CD4-positive, alpha-beta T cell treated with Interleukin-15 for 4 hours (primary cell): ENCODE data around the gene PNPLA3.
"Not testable (repeated sequence)": the region's sequence is repeated elsewhere in the genome, so short reads cannot be mapped to it uniquely, and the experiment has no call there.

Experiments used
- DNase-seq: peaks from one replicate; pipeline ENCODE4 v3.0.0-alpha.2; 2020; ENCODE audit warnings: low spot score

Gene PNPLA3

DNA sequence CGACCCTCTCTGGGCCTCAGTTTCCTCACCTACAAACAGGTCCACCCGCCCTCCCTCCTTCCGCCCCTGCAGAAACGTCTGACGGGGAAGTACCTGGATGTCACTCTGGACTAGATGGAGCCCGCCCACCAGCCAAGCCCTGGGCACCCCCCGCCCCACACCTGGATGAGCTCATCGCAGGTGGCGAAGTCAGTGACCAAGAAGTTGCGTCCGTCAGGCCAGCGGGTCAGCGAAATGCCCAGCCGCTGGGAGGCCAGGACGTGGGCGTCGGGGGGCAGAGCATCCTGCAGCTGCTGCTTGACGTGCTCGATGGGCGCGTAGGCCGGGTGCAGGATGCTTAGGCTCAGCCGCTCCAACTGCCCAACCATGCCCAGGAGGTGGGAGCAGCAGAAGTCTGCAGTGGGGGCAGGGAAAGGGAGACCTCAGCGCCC, 32.7 kb upstream of the PNPLA3 start:
- no peak for DNase-seq

DNA sequence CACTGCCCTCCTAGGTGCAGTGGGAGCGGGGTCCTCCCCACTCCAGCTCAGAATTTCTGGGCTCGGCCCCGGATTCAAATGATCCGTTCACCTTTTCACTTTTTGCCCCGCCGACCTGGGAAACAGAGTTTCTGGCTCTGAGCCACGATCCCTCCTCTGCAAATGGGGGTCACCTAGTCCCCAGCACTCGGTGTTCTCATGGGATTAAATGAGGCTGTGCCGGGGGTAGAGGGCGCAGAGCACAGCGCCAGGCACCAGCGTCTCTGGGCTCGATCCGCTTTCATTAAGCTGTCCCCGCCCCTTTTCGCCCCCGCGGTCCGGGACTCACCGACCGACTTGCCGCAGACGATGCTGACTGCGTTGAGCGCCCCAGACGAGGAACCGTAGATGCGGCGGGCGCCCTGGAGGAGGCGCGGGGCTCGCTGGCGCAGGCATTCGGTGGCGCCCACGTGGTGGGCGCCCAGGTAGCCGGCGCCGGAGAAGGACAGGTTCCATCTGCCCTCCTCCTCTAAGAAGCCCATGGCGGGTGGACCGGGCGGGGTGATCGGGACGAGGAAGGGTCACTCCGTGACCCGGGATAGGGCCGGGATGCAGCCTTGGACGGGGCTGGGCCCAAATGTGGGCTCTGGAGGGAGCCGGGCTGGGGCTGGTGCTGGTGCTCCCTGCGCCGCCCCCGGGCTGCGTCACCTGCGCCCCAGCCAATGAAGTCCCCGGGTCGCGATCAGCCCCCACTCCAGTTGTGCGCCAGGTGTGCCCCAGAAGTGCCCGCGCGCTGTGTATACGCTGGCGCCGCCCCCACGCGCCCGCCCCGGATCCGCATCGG, 32.0 kb upstream of the PNPLA3 start, which contains the start of gene PNPLA5:
PNPLA5 (minus strand) TSS at position 654 of the 823 bp plus-strand sequence; CDS start at position 521, 133 bp downstream.
- no peak for DNase-seq

DNA sequence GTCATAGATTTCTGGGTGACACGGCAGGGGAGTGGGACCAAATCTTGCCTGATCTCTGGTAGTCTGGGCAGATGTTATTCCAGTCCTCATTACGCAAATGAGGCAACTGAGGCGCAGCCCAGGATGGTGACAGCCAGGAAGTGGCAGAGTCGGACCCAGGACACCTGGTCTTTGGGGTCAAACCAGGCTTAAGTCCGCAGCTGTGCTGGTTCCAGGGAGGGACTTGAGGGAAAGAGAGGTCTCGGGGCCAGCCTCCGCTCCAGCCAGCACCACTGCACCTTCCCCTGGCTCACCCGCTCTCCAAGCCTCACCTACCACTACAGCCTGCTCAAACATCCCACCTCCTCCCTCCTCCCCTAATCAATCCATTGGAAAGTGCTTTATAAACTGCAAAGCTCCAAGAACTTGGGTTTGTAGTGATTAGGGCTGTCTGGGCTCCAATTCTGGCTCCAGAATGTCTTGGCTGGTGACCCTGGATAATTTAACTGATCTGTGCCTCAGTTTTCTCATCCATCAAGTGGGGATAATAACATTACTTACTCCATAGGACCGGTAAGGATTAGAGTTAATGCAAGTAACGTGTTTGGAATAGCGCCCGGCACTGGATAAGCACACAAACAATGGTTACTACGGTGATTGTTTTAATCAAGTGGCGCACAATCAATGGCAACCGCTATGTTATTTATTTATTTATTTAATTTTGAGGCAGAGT, 31.3 kb upstream of the PNPLA3 start:
- no peak for DNase-seq

DNA sequence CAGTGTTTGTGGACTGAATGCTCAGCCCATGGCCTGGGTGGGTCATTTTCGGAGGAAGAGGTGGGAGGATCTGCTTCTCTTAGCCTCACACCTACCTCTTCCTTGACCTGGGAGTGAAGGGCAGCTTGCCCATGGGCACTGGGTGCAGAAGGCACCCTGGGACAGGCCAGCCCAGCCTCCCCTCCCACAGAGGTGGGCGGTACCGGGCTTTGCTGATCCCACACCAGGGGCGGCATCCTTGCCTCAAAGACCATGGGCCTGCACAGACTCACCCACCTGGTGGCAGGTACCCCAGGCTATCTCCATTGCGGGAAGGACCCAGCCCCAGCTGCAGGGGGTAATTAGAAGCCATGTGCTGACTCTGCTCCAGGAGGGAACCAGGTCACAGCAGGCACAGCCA, 30.3 kb upstream of the PNPLA3 start:
- no peak for DNase-seq

DNA sequence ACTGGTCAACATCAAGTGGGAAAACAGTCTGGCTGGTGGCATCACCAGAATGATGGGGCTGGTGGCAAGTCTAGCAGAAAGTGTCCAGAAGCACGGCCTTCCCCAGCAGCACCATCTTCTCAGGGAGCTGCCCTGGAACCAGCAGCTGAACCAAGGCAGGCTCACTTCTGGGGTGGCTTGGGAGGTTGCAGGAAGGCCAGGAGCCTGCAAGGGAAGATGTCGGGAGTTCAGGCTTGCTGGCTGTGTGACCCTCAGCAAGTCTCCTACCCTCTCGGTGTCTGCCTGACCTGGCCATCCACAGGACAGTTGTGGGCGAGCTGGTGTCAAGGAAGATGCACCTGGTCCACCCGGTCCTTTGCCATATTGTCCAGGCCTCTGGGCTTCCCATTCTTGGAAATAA, 29.5 kb upstream of the PNPLA3 start:
- DNase-seq = no peak

DNA sequence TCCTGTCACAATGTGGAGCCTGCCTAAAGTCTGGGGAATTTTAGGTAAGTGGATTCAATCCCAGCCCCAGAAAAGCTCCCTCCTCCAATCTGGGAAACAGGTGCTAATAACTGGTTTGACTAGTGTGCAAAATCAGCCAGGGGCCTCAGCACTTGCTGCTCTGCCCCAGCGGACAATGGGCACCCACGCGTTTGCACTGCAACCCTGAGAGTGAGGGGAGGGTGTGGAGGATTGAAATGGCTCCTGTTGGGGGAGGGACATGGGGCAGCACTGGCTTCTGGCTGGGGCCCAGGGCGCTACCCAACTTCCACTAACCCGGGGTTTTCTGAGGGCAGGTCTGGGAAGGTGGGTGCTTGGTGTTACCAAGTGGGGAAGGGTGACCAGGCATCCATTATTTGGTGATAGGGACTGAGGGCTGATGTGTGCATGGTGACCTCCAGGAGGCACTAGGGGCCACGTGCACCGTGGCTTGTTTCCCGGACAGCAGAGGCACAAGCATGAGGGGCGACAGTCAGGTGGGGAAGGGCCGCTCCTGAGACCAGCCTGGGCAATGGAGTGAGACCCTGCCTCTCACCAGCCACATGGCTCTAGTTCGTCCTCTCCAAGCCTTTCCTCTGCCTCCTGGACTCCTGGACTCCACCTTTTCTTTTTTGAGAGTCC, 27.5 kb upstream of the PNPLA3 start:
- no peak for DNase-seq

DNA sequence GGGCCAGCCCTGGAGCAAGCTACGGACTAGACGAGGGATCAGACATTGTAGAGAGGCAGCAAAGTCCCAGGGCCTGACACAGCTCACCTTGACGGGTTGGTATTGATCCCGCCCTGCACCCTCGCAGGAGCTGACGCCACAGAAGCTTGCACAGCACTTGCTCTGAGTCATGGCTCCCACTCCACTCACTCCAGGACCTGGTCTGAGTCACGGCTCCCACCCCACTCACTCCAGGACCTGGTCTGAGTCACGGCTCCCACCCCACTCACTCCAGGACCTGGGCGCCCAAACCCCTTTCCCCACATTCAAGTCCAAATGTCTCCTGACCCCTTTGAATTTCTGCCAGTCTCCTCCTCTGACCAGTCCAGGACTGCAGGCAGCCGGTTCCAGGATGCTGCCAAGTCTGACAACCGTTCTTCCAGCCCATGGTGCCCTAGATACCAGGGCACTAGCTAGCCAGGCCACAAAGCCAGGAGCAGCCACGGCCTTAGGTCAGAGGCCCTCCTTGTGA, 25.8 kb upstream of the PNPLA3 start:
- no peak for DNase-seq

DNA sequence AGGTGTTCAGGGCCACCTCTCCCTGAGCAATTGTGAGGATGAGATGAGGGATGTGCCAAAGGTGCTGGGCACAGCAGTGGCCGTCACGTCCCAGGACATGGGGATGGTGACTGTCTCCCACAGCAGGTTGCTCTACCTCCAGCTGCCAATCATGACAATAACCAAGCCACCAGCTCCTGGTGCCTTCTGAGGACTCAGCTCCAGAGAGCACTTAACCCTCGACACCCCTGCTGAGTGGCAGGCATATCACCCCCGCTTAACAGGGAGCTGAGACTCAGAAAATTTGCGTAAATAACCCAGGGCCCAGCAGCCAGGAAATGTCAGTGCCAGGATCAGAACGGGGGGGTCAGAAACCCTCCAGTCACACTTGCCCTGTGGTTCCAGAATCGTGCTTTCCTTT, 23.4 kb upstream of the PNPLA3 start:
- DNase-seq = no peak

DNA sequence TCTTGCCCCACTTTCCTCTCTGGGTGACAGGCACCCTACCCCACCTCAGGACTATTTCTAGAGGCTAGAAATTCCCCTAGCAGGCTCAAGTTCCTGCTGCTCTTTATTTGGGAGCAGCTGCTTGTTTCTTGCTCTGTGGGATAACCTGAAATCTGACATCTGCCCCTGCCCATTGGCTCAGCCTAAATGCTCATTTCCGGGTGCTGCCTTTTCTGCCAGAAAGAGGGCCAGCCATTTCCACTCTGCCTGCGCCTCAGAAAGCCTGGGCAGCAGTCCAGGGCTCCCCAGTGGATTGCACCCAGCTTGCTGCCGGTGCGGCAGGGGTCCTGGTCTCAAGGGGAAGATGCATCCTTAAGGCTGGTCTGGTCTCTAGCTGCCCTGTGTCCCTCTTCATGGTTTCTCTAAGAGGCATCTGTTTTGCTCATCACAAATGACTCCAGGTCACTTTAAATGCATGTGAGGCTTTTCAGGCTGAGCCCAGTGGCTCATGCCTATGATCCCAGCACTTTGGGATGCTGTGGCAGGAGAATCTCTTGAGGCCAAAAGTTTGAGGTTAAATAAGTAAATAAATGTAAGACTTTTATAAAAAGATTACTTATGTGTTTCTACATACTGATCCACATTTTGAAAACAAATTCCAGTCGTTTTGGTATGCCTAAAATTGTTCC, 21.5 kb upstream of the PNPLA3 start:
- no peak for DNase-seq

DNA sequence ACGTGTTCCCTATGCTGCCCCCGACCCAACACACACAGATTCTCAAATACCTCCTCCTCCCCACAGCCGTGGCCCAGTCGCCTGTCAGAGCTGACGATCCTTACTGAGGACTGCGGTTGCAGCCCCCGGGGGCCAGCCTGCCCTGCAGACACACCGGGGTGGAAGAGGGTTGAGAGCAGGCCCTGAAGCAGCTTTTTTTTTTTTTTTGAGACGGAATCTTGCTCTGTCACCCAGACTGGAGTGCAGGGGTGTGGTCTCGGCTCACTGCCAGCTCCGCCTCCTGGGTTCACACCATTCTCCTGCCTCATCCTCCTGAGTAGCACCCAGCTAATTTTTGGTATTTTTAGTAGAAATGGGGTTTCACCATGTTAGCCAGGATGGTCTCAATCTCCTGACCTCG, 20.6 kb upstream of the PNPLA3 start:
- not testable (repeated sequence) for DNase-seq

DNA sequence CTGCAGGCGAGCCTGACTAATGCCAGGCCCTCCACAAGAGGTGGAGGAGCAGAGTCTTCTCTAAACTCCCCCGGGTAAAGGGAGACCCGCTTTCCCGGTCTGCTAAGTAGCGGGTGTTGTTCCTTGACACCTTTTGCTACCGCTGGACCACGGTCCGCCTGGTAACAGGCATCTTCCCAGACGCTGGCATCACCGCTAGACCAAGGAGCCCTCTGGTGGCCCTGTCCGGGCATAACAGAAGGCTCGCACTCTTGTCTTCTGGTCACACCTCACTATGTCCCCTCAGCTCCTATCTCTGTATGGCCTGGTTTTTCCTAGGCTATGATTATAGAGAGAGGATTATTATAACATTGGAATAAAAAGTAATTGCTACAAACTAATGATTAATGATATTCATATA, 19.2 kb upstream of the PNPLA3 start:
- peak; percentile 43 for DNase-seq

DNA sequence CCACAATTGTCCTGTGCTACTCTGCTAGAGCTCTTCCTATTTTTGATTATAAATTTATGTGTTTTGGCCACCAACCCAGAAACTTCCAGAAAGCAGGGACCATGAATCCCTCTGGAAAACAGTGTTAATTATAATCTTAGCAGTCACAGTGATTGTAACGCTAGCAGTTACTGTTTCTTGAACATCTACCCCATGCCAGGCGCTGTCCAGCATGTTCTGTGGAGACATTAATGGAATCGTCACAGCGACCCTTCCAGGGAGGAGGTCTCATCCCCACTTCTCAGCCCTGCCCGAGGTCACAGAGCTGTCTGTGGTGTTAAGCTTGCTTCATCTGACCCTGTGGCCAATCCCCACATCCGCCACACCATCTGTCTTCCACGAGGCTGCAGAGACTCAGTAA, 17.9 kb upstream of the PNPLA3 start:
- no peak for DNase-seq

DNA sequence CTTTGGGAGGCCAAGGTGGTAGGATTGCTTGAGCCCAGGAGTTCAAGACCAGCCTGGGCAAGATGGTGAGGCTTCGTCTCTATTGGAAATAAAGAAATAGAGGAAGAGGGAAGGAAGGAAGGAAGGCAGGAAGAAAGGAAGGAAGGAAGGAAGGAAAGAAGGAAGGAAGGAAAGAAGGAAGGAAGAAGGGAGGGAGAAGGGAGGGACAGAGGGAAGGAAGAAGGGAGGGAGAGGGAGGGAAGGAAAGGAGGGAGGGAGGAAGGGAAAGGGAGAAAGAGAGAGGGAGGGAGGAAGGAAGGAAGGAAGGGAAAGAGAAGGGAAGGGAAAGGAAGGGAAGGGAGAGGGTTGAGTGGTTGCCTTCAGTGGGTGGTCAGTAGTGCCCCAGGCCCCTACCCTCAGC, 13.9 kb upstream of the PNPLA3 start:
- DNase-seq = no peak

DNA sequence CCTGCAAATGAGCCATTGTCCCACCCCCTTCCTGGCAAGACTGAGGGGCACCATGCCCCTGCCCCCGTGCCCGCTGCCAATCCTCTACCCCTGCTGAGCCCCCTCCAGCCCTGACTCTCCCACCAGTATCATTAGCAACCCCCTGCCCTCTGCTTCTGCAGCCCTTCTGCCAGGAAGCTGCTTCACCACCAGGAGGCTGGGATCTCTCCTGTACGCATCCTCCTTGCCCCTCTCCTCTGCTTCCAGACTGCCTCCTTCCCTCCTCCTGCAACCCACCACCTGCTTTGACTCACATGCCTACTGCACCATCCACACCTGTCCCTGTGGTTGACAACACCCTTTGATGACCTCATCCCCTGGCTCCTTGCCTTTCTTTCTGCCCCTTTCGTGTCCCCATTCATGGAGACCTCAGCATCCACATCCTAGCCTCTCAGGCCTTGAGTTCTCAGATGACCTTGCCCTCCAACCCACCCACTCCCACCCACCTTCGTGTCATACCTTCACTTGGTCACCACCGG, 13.4 kb upstream of the PNPLA3 start:
- no peak for DNase-seq

DNA sequence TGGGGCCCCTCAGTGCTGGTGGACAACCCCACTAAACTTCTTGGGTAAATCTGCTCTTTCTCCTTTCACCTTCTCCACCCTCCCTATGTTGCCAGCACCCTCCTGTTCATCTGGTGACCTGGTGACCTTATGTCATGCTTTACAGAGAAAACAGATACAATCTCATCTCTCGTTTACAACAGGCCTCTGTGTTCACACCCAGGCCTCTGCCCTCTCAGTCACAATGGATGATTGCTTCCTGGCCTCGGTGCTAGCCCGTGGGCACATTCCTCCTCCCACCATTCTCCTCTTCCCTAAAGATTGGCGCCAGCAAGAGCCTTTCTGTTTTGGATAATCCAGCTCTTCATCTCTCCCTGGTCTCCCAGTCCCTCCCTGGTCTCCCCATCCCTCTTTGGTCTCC, 12.3 kb upstream of the PNPLA3 start:
- DNase-seq = no peak

DNA sequence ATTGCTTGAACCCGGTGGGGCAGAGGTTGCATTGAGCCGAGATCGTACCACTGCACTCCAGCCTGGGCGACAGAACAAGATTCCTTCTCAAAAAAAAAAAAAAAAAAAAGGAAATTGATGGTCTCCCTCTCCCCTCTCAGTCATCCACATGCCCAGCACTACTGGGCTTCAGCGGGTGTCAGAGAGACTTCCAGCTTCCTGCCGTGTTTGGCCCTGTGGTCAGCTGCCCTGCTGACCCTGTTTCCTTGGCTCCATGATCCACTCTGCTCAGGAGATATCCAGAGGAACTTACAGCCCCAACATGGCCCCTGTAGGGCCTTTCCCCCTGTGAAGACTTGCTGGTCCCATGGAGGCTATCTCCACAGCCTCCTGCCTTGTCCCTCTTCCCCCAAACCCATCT, 6.1 kb upstream of the PNPLA3 start:
- DNase-seq = no peak

DNA sequence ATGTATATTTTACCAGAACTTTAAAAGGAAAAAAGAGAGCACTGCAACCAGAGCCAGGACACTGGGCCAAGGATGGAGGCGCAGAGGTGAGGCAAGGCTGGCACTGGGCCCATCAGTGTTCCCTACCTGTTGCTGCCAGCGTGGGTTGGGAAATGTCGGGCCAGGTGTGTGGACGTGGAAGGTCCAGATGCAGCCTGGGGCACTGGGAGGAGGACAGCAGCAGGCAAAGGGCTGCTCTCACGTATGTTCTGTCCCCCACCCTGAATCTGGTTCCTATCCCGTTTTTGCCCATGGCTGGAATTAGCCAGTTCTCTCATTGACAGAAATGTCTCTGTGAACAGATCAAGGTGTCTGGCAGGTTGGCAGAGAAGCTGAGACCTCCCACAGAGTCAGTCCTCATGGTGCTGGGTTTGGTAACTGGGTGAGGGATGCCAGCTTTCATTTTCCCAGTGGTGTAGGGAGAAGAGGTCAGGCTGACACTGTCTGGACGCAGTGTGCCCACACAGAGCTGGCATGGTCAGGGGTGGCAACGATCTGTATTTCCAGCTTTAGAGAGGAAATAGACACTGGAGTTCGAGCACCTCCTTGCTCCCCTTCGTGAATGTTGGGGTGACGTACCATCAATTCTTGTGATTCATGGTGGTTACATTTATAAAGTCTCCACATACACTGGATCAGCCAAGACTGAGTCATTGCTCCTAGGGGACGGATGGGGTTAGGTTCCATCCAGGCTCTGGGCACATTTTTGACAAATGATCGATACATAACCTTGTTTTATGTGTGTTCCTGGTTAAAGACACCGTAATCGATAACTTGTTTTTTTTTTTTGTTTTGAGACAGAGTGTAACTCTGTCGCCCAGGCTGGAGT, 4.3 kb upstream of the PNPLA3 start:
- no peak for DNase-seq

DNA sequence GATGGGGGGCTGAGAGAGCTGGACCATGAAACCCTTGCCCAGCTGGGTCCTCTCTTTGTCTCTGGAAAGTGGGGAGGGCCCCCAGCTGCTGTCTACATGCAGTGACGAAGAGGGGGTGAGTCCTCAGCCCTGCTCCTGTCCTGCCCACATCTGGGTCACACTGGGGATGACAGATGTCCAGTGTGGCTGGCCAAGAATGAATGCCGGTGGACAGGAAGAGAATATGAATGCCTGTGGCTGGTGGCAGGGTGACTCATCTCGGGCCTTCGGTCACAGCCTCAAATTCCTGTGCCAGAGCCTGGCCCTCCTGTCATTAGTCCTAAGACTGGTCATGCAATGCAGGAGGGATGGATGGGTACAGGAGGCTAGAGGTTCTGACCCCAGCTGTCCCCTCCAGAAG, 2.2 kb upstream of the PNPLA3 start:
- no peak for DNase-seq

DNA sequence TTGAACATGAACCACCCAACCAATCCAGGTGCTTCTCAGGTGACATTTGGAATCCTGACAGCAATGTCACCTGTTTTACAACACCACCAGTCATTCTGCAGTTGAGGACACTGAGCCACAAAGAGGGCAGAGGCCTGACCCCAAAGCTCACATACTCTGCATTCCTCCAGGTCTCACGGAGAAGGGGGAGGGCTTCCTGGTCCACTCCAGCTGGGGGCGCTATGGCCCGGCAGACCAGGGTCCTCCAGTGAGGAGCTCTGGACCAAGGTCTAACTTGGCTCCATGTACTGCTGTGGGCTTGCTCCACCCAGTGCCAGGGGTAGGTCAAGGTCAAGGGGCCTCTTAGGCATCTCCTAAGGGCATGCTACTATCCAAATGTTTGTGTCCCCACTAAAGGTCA, 1.5 kb upstream of the PNPLA3 start:
- DNase-seq = no peak

DNA sequence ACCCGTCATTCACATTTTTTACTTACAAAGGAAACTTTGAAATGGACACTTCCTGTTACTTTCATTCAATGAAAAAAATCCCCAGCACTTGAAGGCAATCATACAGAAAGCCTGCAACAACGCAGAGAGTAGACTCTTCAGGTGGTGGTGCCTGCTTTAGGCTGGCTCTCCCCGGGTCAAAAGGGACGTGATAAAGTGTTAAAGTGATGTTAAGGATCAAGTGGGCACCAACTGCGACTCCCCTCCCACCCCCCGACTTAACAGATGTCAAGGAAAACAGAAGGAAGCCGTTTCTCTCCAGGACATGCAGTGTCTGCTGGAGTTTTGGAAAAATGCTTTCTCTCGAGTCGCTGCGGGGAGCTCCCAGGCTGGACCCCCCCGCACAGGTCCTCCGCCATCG, 414 bp upstream of the PNPLA3 start:
- no peak for DNase-seq

DNA sequence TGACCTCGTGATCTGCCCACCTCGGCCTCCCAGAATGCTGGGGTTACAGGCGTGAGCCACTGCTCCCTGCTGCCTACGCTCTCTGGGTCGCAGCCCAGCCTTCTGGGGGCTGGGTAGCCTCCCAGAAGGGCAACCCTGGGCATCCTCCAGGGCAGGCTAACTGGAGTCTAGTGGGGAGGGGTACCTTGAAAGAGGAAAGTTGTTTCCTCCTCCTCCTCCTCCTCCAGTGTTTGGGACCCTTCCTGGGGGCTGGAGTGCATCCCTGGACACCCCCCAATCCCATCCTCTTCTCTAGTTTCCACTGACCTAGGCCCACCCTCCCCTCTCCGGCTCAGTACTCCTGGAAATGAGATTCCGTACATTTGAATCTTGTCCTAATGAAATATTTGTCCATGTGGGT, 1.3 kb downstream of the PNPLA3 start:
- no peak for DNase-seq
